ENCODE data around the gene TNFRSF19.

GRCh38 chr13:23572836-23573235 is 2.6 kb downstream of the TNFRSF19 start:
- TF ChIP-seq, protein P1, sequence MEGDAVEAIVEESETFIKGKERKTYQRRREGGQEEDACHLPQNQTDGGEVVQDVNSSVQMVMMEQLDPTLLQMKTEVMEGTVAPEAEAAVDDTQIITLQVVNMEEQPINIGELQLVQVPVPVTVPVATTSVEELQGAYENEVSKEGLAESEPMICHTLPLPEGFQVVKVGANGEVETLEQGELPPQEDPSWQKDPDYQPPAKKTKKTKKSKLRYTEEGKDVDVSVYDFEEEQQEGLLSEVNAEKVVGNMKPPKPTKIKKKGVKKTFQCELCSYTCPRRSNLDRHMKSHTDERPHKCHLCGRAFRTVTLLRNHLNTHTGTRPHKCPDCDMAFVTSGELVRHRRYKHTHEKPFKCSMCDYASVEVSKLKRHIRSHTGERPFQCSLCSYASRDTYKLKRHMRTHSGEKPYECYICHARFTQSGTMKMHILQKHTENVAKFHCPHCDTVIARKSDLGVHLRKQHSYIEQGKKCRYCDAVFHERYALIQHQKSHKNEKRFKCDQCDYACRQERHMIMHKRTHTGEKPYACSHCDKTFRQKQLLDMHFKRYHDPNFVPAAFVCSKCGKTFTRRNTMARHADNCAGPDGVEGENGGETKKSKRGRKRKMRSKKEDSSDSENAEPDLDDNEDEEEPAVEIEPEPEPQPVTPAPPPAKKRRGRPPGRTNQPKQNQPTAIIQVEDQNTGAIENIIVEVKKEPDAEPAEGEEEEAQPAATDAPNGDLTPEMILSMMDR (IDR thresholded peaks at IDR 0.05 in 4 of 5, conservative IDR thresholded peaks at IDR 0.05 in 1 of 5) = no peak
- TF ChIP-seq POLR2A (IDR thresholded peaks at IDR 0.05) = no peak
